ENCODE measurements around the gene HNRNPL. TPM values are rescaled to one million over a fixed set of nuclear protein-coding genes. Genes with fewer than 3 reads are reported as not detected.
"Not testable (repeated sequence)": the region's sequence is repeated elsewhere in the genome, so short reads cannot be mapped to it uniquely, and the experiment has no call there.

Gene HNRNPL
- total RNA-seq, 1 experiment from 2014 or later, result 212 TPM

DNA sequence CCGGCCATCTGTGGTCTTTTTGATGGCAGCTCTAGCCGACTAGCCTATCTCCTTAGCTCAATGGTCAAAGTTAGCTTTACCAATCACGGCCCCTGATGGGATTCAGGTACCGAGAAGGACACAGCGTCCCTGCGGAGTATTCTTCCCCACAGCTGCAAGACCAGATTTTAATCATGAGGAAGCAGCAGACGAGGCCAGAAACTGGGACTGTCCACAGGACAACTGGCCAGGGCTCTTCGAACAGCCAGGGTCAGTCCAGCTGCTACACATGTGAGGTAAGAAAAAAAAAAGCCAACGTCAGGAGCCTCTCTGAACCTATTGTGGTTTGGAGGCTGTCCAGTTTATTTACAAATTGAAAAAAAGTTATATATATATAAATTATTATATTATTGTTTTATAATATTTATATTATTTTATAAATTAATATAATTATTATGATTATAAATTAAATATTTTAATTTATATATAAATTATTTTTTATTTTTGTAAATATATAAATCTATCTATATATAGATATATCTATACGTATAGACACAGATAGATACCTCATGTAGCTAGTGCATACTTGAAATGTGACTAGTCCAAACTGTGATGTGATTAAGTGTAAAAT lies 17.5 kb upstream of the HNRNPL start:
- no peak for DNase-seq
- Histone ChIP-seq H3K27ac (ENCODE audit: low read length) (no peak overlapping the region), H3K9ac (ENCODE audit: low read length) (no peak overlapping the region), H3K4me3 (ENCODE audit: low read length) (no peak overlapping the region), H3K27me3 (ENCODE audit: low read length) (no peaks in the 10 kb centered on the region), H3K9me3 (ENCODE audit: low read length) (no peaks in the 10 kb centered on the region), H3K79me2 (ENCODE audit: low read length) (no peaks in the 10 kb centered on the region; the same call in 1 of the 2 replicates), H3K36me3 (ENCODE audit: insufficient read depth, low read length) (no peaks in the 10 kb centered on the region), H4K20me1 (ENCODE audit: insufficient read depth, low read depth, low read length) (no peaks in the 10 kb centered on the region), H3K4me2 (ENCODE audit: low read depth, low read length, poor library complexity, severe bottlenecking) (no peak overlapping the region), H3K9me2 (replicated peaks; ENCODE audit: insufficient read depth, low read length) (no peaks in the 10 kb centered on the region), H2AFZ (ENCODE audit: low read length) (no peak overlapping the region), H3K4me1 (ENCODE audit: low read length) (peaks cover 38% of the 10 kb centered on the region)

GRCh38 chr19:38862321-38863059 lies 12.7 kb upstream of the HNRNPL start:
- Histone ChIP-seq H3K9me2 (replicated peaks; ENCODE audit: insufficient read depth, low read length) (no peaks in the 10 kb centered on the region), H3K4me1 (ENCODE audit: low read length) (peaks cover 47% of the 10 kb centered on the region), H3K4me2 (ENCODE audit: low read depth, low read length, poor library complexity, severe bottlenecking) (no peak overlapping the region), H4K20me1 (ENCODE audit: insufficient read depth, low read depth, low read length) (no peaks in the 10 kb centered on the region), H3K4me3 (ENCODE audit: low read length) (no peak overlapping the region), H3K27ac (ENCODE audit: low read length) (no peak overlapping the region), H2AFZ (ENCODE audit: low read length) (no peak overlapping the region), H3K9ac (ENCODE audit: low read length) (no peak overlapping the region), H3K79me2 (ENCODE audit: low read length) (no peaks in the 10 kb centered on the region), H3K27me3 (ENCODE audit: low read length) (no peaks in the 10 kb centered on the region), H3K9me3 (ENCODE audit: low read length) (no peaks in the 10 kb centered on the region), H3K36me3 (ENCODE audit: insufficient read depth, low read length) (no peaks in the 10 kb centered on the region)
- no peak for DNase-seq

- peaks cover 58% of the 10 kb centered on the region for H3K4me1 ChIP-seq (ENCODE audit: low read length)
- no peaks in the 10 kb centered on the region for H3K9me2 ChIP-seq (replicated peaks; ENCODE audit: insufficient read depth, low read length)
- H3K4me3 ChIP-seq (ENCODE audit: low read length), result no peak overlapping the region
- H3K36me3 ChIP-seq (ENCODE audit: insufficient read depth, low read length), result no peaks in the 10 kb centered on the region
- H4K20me1 ChIP-seq (ENCODE audit: insufficient read depth, low read depth, low read length), result no peaks in the 10 kb centered on the region
- no peak overlapping the region for H3K9ac ChIP-seq (ENCODE audit: low read length)
- no peak for DNase-seq
- H3K4me2 ChIP-seq (ENCODE audit: low read depth, low read length, poor library complexity, severe bottlenecking), result peak overlapping the region; percentile 62
- no peak overlapping the region for H3K27ac ChIP-seq (ENCODE audit: low read length)
- no peak overlapping the region for H2AFZ ChIP-seq (ENCODE audit: low read length)
- no peaks in the 10 kb centered on the region for H3K79me2 ChIP-seq (ENCODE audit: low read length)
- H3K27me3 ChIP-seq (ENCODE audit: low read length), result no peaks in the 10 kb centered on the region
- no peaks in the 10 kb centered on the region for H3K9me3 ChIP-seq (ENCODE audit: low read length)
These were observed 11.6 kb upstream of the HNRNPL start for GRCh38 chr19:38861368-38861767.

DNA sequence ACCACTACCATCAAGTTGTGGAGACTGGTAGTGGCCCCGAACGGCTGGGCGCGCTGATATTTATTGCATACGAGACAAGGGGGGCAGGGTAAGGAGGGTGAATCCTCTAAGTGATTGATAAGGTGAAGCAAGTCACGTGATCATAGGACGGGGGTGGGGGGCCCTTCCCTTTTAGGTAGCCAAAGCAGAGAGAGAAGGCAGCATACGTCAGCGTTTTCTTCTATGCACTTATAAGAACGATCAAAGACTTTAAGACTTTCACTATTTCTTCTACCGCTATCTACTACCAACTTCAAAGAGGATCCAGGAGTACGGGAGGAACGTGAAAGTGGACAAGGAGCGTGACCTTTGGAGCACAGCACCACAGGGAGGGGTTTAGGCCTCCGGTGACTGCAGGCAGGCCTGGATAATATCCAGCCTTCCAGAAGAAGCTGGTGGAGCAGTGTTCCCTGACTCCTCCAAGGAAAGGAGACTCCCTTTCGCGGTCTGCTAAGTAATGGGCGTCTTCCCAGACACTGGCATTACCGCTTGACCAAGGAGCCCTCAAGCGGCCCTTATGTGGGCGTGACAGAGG lies 9.9 kb upstream of the HNRNPL start:
- H3K36me3 ChIP-seq (ENCODE audit: insufficient read depth, low read length); H4K20me1 ChIP-seq (ENCODE audit: insufficient read depth, low read depth, low read length); H2AFZ ChIP-seq (ENCODE audit: low read length); H3K9me2 ChIP-seq (replicated peaks; ENCODE audit: insufficient read depth, low read length); H3K27me3 ChIP-seq (ENCODE audit: low read length); DNase-seq; H3K4me2 ChIP-seq (ENCODE audit: low read depth, low read length, poor library complexity, severe bottlenecking); H3K79me2 ChIP-seq (ENCODE audit: low read length); H3K9ac ChIP-seq (ENCODE audit: low read length); H3K27ac ChIP-seq (ENCODE audit: low read length); H3K4me3 ChIP-seq (ENCODE audit: low read length); H3K9me3 ChIP-seq (ENCODE audit: low read length): not testable (repeated sequence)
- peaks cover 46% of the 10 kb centered on the region for H3K4me1 ChIP-seq (ENCODE audit: low read length)

DNA sequence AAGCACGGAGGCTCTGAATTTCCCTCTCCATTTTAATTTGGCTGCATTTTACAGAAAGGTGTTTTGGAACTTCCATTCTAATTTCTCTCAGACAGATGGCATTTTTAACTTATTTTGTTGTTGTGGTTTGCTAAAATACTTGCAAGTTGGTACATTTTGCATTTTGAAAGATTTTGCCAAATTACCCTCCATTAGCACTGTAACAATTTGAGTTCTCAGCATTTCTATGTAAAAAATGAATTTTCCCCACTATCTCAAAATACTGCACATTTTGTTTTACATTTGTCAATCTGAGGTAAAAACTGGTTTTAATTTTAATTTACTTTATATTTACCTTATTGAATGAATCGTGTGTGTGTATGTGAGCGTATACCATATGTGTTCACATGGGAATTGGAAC lies 7.0 kb upstream of the HNRNPL start:
- Histone ChIP-seq H2AFZ (ENCODE audit: low read length) (peak overlapping the region; percentile 75), H3K4me3 (ENCODE audit: low read length) (peak overlapping the region; percentile 8; the same call in 1 of the 2 replicates), H3K4me2 (ENCODE audit: low read depth, low read length, poor library complexity, severe bottlenecking) (peak overlapping the region; percentile 67)

DNA sequence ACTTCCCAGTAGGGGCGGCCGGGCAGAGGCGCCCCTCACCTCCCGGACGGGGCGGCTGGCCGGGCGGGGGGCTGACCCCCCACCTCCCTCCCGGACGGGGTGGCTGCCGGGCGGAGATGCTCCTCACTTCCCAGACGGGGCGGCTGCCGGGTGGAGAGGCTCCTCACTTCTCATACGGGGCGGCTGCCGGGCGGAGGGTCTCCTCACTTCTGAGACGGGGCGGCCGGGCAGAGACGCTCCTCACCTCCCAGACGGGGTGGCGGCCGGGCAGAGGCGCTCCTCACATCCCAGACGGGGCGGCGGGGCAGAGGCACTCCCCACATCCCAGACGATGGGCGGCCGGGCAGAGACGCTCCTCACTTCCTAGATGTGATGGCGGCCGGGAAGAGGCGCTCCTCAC lies 6.0 kb upstream of the HNRNPL start:
- H3K4me2 ChIP-seq (ENCODE audit: low read depth, low read length, poor library complexity, severe bottlenecking); H2AFZ ChIP-seq (ENCODE audit: low read length); H3K79me2 ChIP-seq (ENCODE audit: low read length); H3K27ac ChIP-seq (ENCODE audit: low read length); H3K9ac ChIP-seq (ENCODE audit: low read length); H3K27me3 ChIP-seq (ENCODE audit: low read length); H3K9me3 ChIP-seq (ENCODE audit: low read length); DNase-seq; H3K9me2 ChIP-seq (replicated peaks; ENCODE audit: insufficient read depth, low read length); H3K36me3 ChIP-seq (ENCODE audit: insufficient read depth, low read length); H3K4me3 ChIP-seq (ENCODE audit: low read length); H4K20me1 ChIP-seq (ENCODE audit: insufficient read depth, low read depth, low read length): not testable (repeated sequence)
- peaks cover 53% of the 10 kb centered on the region for H3K4me1 ChIP-seq (ENCODE audit: low read length)

More for the DNA sequence above, 7.0 kb upstream of the HNRNPL start:
- Histone ChIP-seq H3K4me1 (ENCODE audit: low read length) (peaks cover 47% of the 10 kb centered on the region), H3K9me3 (ENCODE audit: low read length) (no peaks in the 10 kb centered on the region), H3K79me2 (ENCODE audit: low read length) (no peaks in the 10 kb centered on the region), H3K9me2 (replicated peaks; ENCODE audit: insufficient read depth, low read length) (no peaks in the 10 kb centered on the region), H3K9ac (ENCODE audit: low read length) (peak overlapping the region; percentile 34), H3K36me3 (ENCODE audit: insufficient read depth, low read length) (no peaks in the 10 kb centered on the region), H3K27me3 (ENCODE audit: low read length) (no peaks in the 10 kb centered on the region), H3K27ac (ENCODE audit: low read length) (peak overlapping the region; percentile 66), H4K20me1 (ENCODE audit: insufficient read depth, low read depth, low read length) (no peaks in the 10 kb centered on the region)
- DNase-seq, result peak; percentile 52

DNA sequence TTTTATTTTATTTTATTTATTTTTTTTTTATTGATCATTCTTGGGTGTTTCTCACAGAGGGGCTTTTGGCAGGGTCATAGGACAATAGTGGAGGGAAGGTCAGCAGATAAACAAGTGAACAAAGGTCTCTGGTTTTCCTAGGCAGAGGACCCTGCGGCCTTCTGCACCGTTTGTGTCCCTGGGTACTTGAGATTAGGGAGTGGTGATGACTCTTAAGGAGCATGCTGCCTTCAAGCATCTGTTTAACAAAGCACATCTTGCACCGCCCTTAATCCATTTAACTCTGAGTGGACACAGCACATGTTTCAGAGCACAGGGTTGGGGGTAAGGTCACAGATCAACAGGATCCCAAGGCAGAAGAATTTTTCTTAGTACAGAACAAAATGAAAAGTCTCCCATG lies 5.2 kb upstream of the HNRNPL start:
- H3K36me3 ChIP-seq (ENCODE audit: insufficient read depth, low read length); H4K20me1 ChIP-seq (ENCODE audit: insufficient read depth, low read depth, low read length); H3K9me3 ChIP-seq (ENCODE audit: low read length); H3K79me2 ChIP-seq (ENCODE audit: low read length); H3K27me3 ChIP-seq (ENCODE audit: low read length); H3K9ac ChIP-seq (ENCODE audit: low read length); DNase-seq; H3K9me2 ChIP-seq (replicated peaks; ENCODE audit: insufficient read depth, low read length); H3K4me2 ChIP-seq (ENCODE audit: low read depth, low read length, poor library complexity, severe bottlenecking); H2AFZ ChIP-seq (ENCODE audit: low read length); H3K4me3 ChIP-seq (ENCODE audit: low read length); H3K27ac ChIP-seq (ENCODE audit: low read length): not testable (repeated sequence)
- H3K4me1 ChIP-seq (ENCODE audit: low read length), result peaks cover 46% of the 10 kb centered on the region

DNA sequence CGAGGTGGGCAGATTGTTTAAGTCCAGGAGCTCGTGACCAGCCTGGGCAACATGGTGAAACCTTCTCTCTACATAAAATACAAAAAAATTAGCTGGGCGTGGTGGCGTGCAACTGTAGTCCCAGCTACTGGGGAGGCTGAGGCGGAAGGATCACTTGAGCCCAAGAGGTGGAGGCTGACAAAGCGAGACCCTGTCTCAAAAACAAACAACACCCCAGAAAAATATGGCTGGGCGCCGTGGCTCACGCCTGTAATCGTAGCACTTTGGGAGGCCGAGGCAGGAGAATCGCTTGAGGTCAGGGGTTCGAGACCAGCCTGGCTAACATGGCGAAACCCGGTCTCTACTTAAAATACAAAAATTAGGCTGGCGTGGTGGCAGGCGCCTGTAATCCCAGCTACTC lies 3.4 kb upstream of the HNRNPL start:
- Histone ChIP-seq H3K4me2 (ENCODE audit: low read depth, low read length, poor library complexity, severe bottlenecking) (peak overlapping the region; percentile 73), H3K9ac (ENCODE audit: low read length) (peak overlapping the region; percentile 96), H4K20me1 (ENCODE audit: insufficient read depth, low read depth, low read length) (peaks cover 3% of the 10 kb centered on the region; the same call in 1 of the 2 replicates), H2AFZ (ENCODE audit: low read length) (no peak overlapping the region), H3K79me2 (ENCODE audit: low read length) (peaks cover 10% of the 10 kb centered on the region), H3K4me1 (ENCODE audit: low read length) (peaks cover 42% of the 10 kb centered on the region), H3K4me3 (ENCODE audit: low read length) (peak overlapping the region; percentile 85), H3K36me3 (ENCODE audit: insufficient read depth, low read length) (peaks cover 8% of the 10 kb centered on the region), H3K27me3 (ENCODE audit: low read length) (no peaks in the 10 kb centered on the region), H3K27ac (ENCODE audit: low read length) (peak overlapping the region; percentile 83), H3K9me2 (replicated peaks; ENCODE audit: insufficient read depth, low read length) (no peaks in the 10 kb centered on the region), H3K9me3 (ENCODE audit: low read length) (no peaks in the 10 kb centered on the region)
- DNase-seq, result no peak
